MM.1S (cell line): Measurements from ENCODE around the gene KLHL2.

Source experiments
- CTCF ChIP-seq: fragments of 300-600 bp; sonication (generic); IDR thresholded peaks from 2 replicates; pipeline ENCODE4 v1.5.1; 2016; ENCODE audit warnings: antibody characterized with exemption, low read length, mixed read lengths
- EZH2 ChIP-seq: fragments of 300-600 bp; sonication (generic); optimal IDR thresholded peaks from 2 replicates; pipeline ENCODE3; 2017; ENCODE audit warnings: low read depth, mild to moderate bottlenecking, antibody characterized with exemption, low read length, mixed read lengths
- EZH2phosphoT487 ChIP-seq: fragments of 300-600 bp; sonication (generic); IDR thresholded peaks from 2 replicates; pipeline ENCODE4 v1.6.1; 2018; ENCODE audit warnings: antibody characterized with exemption, low read length

- no peak for TF ChIP-seq EZH2
- no peak for TF ChIP-seq CTCF
- no peak for TF ChIP-seq EZH2phosphoT487
Measured at GRCh38 chr4:165368567-165368966, 161.2 kb downstream of the KLHL2 start.
